NCI-H2227 (cell line): Measurements from ENCODE around the gene PMFBP1.

Experiments used
- DNase-seq: peaks from one replicate; lab custom pipeline; 2025; ENCODE audit not compliant: unreplicated experiment; lab: John Stamatoyannopoulos, UW

PMFBP1 gene, protein sequence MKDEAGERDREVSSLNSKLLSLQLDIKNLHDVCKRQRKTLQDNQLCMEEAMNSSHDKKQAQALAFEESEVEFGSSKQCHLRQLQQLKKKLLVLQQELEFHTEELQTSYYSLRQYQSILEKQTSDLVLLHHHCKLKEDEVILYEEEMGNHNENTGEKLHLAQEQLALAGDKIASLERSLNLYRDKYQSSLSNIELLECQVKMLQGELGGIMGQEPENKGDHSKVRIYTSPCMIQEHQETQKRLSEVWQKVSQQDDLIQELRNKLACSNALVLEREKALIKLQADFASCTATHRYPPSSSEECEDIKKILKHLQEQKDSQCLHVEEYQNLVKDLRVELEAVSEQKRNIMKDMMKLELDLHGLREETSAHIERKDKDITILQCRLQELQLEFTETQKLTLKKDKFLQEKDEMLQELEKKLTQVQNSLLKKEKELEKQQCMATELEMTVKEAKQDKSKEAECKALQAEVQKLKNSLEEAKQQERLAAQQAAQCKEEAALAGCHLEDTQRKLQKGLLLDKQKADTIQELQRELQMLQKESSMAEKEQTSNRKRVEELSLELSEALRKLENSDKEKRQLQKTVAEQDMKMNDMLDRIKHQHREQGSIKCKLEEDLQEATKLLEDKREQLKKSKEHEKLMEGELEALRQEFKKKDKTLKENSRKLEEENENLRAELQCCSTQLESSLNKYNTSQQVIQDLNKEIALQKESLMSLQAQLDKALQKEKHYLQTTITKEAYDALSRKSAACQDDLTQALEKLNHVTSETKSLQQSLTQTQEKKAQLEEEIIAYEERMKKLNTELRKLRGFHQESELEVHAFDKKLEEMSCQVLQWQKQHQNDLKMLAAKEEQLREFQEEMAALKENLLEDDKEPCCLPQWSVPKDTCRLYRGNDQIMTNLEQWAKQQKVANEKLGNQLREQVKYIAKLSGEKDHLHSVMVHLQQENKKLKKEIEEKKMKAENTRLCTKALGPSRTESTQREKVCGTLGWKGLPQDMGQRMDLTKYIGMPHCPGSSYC

DNA sequence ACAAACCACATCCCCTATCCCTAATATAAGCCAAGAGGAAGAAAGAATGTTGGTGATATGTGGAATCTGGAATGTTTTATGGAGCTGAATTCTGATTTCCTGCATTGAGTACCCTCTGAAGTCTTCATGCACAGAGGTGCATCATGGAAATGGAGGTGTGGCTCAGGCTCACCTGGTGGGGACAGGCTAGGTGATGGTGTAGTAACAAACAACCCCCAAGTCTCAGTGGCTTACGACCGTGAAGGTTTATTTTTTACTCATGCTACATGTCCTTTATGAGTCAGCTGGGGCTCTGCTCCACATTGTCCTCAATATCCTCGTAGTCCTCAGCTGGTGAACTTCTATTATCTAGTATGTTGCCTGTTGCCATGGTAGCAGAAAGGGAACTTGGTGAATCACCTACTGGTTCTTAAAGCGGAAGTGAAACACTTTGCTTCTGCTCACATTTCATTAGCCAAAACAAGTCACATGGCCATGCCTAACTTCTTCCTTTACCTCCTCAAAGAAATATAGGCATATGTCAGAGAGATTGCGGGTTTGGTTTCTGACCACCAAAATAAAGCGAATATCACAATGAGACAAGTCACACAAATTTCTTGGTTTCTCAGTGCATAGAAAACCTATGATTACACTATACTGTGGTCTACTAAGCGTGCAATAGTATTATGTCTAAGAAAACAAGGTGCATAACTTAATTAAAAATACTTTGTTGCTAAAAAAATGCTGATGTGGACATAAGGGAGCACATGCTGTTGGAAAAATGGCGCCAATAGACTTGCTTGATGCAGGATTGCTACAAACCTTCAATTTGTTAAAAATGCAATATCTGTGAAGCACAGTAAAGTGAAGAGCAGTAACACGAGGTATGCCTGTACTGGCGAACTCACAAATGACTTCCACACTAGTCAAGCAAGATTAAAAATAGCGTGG lies at the start of gene PMFBP1:
Gene PMFBP1 (minus strand): TSS at position 51 of the 930 bp plus-strand sequence. CDS start 947 bp downstream, outside the sequence.
- no peak for DNase-seq

- no peak for DNase-seq
Observed at GRCh38 chr16:72221630-72222024, 49.7 kb upstream of the PMFBP1 start.

DNA sequence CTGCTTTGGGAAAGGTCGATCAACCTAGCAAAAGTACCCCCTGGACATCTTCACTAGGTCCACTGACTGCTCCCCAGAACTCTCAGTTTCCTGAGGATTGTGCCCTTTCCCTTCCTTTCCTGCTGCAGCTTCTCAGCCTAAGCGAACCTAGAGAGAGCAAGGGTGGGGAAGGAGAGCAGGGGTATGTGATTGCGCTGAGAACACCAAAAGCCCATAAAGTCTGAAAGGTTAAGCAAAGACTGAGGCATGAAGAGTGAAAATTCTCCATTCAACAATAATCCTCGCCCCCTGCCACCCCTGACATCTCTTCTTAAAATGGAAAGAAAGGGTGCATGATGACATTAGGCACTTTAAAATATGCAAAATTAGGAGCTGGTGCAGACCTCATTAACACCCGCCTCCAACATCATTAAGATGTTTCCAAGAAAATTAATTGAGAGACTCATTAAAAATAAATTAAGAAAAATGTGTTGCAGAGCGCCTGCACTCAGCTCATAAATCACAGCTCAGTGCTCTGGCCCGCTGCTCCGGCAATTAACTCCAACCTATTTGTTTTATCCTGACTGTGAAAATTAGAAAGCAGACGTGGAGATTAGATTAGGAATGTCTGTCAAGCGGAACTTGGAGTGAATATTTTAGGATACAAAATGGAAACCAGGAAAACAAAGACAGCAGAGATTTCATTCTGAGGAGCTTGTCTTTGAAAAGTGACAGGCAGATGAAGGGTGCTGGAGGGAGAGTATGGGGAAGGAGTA lies 49.1 kb upstream of the PMFBP1 start:
- DNase-seq: no peak

DNA sequence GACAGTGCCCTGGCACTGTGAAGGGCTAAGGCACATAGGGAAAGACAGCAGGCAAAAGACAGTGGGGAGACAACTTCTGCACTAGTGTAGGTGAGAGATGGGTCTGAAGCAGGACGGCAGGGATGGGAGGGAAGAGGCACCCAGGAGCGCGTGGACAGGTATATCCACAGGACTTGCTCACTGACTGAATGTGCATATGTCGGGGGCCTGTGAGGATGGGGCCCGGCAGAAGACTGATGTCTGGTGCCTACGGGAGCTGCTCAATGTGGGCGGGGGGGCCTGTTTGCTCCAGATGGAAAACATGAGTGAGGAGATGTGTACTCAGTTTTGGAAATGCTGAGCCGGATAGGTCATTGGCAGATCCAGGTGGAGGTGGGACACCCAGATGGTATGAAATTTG lies 47.3 kb upstream of the PMFBP1 start:
- no peak for DNase-seq

- DNase-seq: no peak
Observed at GRCh38 chr16:72216767-72217166, 44.8 kb upstream of the PMFBP1 start.

- DNase-seq: no peak
Observed at GRCh38 chr16:72214821-72215220, 42.9 kb upstream of the PMFBP1 start.

- DNase-seq: no peak
Observed at GRCh38 chr16:72211110-72211509, 39.2 kb upstream of the PMFBP1 start.

- DNase-seq: no peak
Observed at GRCh38 chr16:72210555-72210954, 38.6 kb upstream of the PMFBP1 start.

GRCh38 chr16:72210072-72210471 lies 38.1 kb upstream of the PMFBP1 start:
- DNase-seq: no peak

DNA sequence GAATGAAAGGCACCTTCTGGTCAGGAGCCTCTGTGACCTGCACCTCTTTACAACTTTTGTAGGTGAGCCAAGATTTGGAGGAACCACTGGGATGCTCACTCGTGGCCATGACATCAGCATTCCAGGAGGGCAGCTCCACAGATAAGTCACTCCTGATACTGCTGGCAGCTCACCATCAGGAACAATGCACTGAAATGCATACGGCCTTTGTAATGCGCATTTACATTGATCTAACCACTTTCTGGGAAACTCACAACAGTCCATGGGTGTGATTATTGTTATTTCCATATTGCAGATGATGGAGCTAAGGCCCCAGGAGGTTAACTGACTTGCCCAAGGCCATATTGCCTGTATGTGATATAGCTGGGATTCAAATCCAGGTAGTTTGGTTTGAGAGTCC lies 34.3 kb upstream of the PMFBP1 start:
- DNase-seq: no peak

GRCh38 chr16:72203401-72203800 lies 31.4 kb upstream of the PMFBP1 start:
- no peak for DNase-seq

GRCh38 chr16:72202014-72202413 lies 30.1 kb upstream of the PMFBP1 start:
- no peak for DNase-seq

DNA sequence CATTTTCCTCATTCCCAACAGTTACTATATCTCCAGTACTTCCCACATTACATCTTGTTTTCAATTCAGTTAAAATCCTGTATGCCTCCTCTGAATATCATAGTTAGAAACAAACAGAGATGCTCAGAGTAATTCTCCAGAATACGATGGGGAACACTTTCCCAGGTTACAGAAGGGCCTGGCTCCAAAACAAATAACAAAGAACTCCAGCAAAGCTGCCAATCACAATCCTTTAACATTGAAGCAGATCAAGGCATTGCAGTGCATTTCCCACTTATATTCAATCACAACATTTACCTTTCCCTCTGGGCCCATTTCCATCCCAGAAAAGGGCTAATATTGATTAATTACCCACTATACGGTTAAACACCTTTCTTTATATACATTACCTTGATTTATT lies 29.4 kb upstream of the PMFBP1 start:
- no peak for DNase-seq

GRCh38 chr16:72199761-72200337 lies 27.9 kb upstream of the PMFBP1 start:
- DNase-seq: no peak

DNA sequence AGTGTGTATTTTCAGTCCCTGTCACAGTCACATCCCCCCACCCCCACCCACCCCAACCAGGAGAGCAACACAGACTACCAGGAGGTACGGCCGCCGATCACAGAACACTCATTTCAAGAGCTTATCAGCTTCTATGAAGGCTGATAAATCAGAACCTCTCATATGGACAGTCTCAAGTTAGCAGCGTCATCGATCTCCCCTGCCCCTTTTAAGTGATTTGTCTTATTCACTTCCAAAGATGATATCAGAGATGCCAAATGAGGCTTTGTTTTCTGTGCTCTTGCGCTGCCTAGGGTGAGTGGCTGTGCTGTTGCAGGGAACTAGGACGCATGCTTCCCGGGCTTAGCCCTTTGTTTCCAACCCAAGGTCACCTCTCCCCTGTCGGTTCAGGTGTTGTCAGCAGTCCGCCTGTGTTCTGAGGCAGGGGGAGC lies 26.8 kb upstream of the PMFBP1 start:
- peak; percentile 63 for DNase-seq

DNA sequence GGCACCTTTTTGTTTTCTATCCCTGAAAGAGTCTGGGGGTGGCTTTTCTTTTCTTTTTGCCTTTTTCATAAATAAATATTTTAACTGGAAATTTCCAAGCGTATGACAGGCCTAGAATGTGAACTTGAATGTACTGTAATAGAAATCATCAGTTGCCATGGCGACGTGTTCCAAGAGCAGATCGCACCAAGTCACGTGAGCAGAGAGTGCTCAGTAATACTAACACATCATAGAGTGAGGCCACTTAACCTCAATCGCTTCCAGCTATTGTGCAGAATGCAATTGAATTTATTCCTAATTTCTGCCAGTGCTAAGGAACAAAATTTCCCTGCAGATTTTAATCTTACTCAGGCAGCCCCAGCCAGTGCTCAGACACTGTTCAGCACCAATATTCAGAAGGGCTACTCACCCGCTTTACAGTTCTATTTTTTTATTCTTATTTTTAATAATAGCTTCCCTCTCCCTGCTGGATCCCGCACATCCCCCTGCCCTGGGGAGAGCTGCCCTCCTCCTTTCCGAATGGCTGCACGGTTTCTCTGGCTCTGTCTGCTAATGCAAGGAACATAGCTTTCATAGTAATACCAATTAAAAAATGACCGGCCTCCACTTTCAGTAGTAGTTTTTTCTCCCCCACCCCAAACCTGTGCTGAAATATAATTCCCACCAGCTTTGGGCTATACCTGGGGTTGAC lies 26.2 kb upstream of the PMFBP1 start:
- peak; percentile 93 for DNase-seq

DNA sequence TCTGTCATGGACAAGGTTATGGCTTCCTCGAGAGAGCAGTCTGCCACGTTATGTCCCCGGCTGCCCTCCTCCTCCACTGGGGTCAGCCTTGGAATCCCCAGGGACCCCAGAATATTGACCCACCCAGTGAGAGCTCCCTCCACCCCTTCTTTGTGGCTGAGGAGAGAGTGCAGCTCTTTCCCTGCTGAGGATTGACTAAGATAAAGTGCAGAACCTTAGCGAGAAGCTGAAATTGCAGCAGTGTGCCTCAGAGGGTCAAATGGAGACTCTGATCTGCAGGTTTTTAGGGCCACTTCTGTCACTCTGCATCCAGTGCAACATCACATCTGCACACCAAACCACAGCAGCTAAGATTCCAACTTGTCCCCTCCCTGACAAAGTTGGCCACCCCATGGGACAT lies 25.6 kb upstream of the PMFBP1 start:
- no peak for DNase-seq

- peak; percentile 12 for DNase-seq
Observed at GRCh38 chr16:72195609-72196008, 23.7 kb upstream of the PMFBP1 start.

DNA sequence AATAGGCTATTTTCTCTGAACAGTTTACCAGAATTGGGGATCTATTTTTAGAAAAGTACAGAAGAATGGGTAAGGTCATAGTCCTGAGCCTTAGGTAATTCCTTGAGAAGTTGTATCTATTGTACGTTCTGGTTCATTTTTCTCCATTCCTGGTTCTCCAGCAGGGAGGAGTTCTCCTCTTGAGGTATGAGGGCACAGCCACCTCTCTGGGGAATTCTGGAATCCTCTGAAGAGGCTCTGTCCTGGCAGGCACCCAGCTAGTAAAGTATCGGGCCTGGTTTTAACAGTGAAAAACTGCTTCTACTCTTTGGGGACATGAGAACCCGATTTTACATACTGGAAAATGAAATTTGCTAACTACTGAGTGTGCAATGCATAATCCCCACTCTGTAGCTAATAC lies 19.6 kb upstream of the PMFBP1 start:
- DNase-seq: no peak
